Fibroblast of villous mesenchyme (primary cell): ENCODE measurements around the gene ABHD17A. TPM values are rescaled to one million over a fixed set of nuclear protein-coding genes. Genes with fewer than 3 reads are reported as not detected.

Source experiments
- DNase-seq: peaks from one replicate; pipeline ENCODE4 v3.0.0-alpha.2; 2010; ENCODE audit warnings: low read depth
- H3K4me3 ChIP-seq: 2 replicates; pipeline ENCODE4 v1.5.1; 2011; ENCODE audit warnings: low read depth, mild to moderate bottlenecking, low read length
- CTCF ChIP-seq: IDR thresholded peaks from 2 replicates; pipeline ENCODE4 v1.5.1; 2012; ENCODE audit warnings: low read depth, mild to moderate bottlenecking, low read length; ENCODE audit not compliant: insufficient read depth
- total RNA-seq: library from RNA; depleted of rRNA; stranded (reverse); fragments of >200 nt; gene quantifications from 2 replicates; pipeline ENCODE4 v1.2.3, GENCODE V29; 2012

ABHD17A gene
- total RNA-seq, 1 donor, result 45.8 TPM

GRCh38 chr19:1924320-1924961 lies 39.1 kb upstream of the ABHD17A start:
- no peak for TF ChIP-seq CTCF
- no peak overlapping the region for H3K4me3 ChIP-seq
- no peak for DNase-seq

- no peak for DNase-seq
- no peak for TF ChIP-seq CTCF
Observed at GRCh38 chr19:1923319-1923718, 38.0 kb upstream of the ABHD17A start.

GRCh38 chr19:1922803-1923202 lies 37.5 kb upstream of the ABHD17A start:
- H3K4me3 ChIP-seq, result no peak overlapping the region
- no peak for TF ChIP-seq CTCF
- no peak for DNase-seq

More at GRCh38 chr19:1923319-1923718, 38.0 kb upstream of the ABHD17A start:
- no peak overlapping the region for H3K4me3 ChIP-seq

- TF ChIP-seq CTCF, result no peak
- no peak overlapping the region for H3K4me3 ChIP-seq
- no peak for DNase-seq
Observed at GRCh38 chr19:1921825-1922224, 36.5 kb upstream of the ABHD17A start.

GRCh38 chr19:1921326-1921725 lies 36.0 kb upstream of the ABHD17A start:
- H3K4me3 ChIP-seq, result no peak overlapping the region
- no peak for TF ChIP-seq CTCF
- DNase-seq, result no peak

- no peak for DNase-seq
- H3K4me3 ChIP-seq, result no peak overlapping the region
- TF ChIP-seq CTCF, result no peak
Observed at GRCh38 chr19:1920644-1921043, 35.3 kb upstream of the ABHD17A start.

- TF ChIP-seq CTCF, result no peak
- DNase-seq, result no peak
- H3K4me3 ChIP-seq, result no peak overlapping the region
Observed at GRCh38 chr19:1918975-1919374, 33.7 kb upstream of the ABHD17A start.
